Measurements from ENCODE around the gene MRFAP1L1.

MRFAP1L1 gene

GRCh38 chr4:6734165-6734786 lies 24.6 kb upstream of the MRFAP1L1 start:
- DNase-seq (ENCODE audit: low read depth): no peak
- no peak for TF ChIP-seq CTCF (conservative IDR thresholded peaks at IDR 0.05; ENCODE audit: control insufficient read depth, insufficient read depth, low read depth, low read length)
- no peak overlapping the region for H3K4me3 ChIP-seq (ENCODE audit: control insufficient read depth, low read depth, low read length)

DNA sequence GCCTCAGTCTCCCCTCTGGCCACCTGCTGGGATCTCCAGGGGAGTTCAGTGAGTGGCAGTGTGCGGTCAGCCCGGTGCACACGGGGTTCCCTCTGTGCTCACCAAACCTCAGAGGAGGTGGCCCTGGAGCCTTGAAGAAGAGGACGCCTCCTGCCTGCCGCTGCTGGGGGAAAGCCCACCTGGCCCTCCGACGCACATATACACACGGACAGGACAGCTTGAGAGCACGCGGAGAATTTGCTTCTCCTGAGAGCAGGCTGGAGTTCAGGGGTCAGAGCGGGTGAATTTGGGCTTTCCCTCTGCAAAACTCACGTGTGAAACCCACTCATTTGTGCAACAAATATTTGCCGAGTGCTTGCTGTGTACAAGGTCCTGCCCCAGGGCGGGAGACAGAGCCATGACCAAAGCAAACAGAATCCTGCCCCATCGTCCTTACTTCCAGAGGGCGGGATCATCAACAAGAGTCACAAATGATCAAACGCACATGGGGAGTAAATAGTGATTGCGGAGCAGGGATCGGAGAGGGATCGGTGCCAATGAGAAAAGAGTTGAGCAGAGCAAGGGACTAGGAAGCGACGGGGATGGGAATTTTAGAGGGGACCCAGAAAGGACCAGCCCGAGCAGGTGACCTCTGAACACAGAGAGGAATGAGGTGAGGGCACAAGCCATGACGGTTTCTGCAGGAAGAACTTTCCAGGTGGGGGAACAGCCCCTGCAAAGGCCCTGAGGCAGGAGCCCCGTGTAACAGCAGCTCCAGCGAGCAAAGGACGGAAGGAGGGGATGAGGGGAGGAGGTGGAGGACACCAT lies 23.9 kb upstream of the MRFAP1L1 start:
- DNase-seq (ENCODE audit: low read depth): no peak
- no peak for TF ChIP-seq CTCF (conservative IDR thresholded peaks at IDR 0.05; ENCODE audit: control insufficient read depth, insufficient read depth, low read depth, low read length)
- no peak overlapping the region for H3K4me3 ChIP-seq (ENCODE audit: control insufficient read depth, low read depth, low read length)

DNA sequence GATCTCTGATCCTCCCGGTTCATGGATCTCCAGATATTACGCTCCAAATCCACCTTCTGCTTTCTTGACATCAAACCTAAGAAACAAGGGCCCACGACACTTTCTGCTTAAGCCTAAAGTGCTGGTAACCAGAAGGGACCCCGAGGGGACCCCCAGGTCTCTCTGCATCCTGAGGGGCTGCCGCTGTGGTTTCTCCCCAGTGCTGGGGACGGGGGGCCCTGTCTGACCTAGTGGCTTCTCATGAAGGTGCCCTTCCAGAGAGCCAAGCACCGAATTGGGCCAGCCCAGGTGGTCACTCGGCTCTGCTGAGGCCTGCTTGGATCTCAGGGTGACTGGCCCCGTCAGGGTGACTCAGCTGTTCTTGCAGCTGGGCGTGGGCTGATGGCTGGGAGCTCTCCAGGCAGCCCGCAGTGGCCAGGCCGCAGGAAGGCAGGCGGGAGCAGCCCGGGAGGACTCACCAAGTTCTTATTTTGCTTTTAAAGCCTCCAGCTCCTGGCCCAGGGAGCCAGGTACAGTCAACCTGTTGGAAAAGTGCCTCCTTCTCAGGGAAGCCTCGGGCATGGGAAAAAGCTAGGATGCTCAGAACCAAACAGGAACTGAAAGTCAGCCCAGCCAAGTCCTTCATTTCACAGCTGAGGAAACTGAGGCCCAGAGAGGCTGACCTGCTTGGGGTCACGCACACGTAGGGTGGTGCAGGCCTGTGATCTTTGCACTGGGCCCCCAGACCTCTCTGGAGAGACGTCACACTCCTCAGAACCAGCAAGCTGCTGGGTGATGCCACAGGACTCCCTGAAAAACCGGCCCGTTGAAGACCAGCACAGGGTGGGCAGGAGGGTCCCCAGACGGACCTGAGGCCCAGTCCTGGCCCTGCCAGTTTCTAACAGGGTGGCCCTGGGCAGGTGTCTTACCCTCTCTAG lies 23.0 kb upstream of the MRFAP1L1 start:
- TF ChIP-seq CTCF (conservative IDR thresholded peaks at IDR 0.05; ENCODE audit: control insufficient read depth, insufficient read depth, low read depth, low read length): no peak

GRCh38 chr4:6731780-6732179 lies 22.1 kb upstream of the MRFAP1L1 start:
- DNase-seq (ENCODE audit: low read depth): no peak
- no peak for TF ChIP-seq CTCF (conservative IDR thresholded peaks at IDR 0.05; ENCODE audit: control insufficient read depth, insufficient read depth, low read depth, low read length)
- H3K4me3 ChIP-seq (ENCODE audit: control insufficient read depth, low read depth, low read length): no peak overlapping the region

More for the DNA sequence above, 23.0 kb upstream of the MRFAP1L1 start:
- DNase-seq (ENCODE audit: low read depth): peak; percentile 91
- no peak overlapping the region for H3K4me3 ChIP-seq (ENCODE audit: control insufficient read depth, low read depth, low read length)

- no peak overlapping the region for H3K4me3 ChIP-seq (ENCODE audit: control insufficient read depth, low read depth, low read length)
- DNase-seq (ENCODE audit: low read depth): no peak
- no peak for TF ChIP-seq CTCF (conservative IDR thresholded peaks at IDR 0.05; ENCODE audit: control insufficient read depth, insufficient read depth, low read depth, low read length)
Observed at GRCh38 chr4:6731318-6731675, 21.6 kb upstream of the MRFAP1L1 start.

GRCh38 chr4:6730603-6731317 lies 21.1 kb upstream of the MRFAP1L1 start:
- no peak for DNase-seq (ENCODE audit: low read depth)
- no peak overlapping the region for H3K4me3 ChIP-seq (ENCODE audit: control insufficient read depth, low read depth, low read length)
- no peak for TF ChIP-seq CTCF (conservative IDR thresholded peaks at IDR 0.05; ENCODE audit: control insufficient read depth, insufficient read depth, low read depth, low read length)

Data from fibroblast of mammary gland (primary cell).